Activated T-helper 1 cell treated with anti-CD3 and anti-CD28 coated beads, Interleukin-2, amount 50 U/mL, for 16 hours (primary cell): ENCODE data around the gene COPS7B.

Experiments
- DNase-seq, 2 donors: peaks; one replicate each; pipeline ENCODE4 v3.0.0-alpha.2; 2020; ENCODE audit warnings: low read depth in 1 of 2, low spot score in 1 of 2

COPS7B gene

DNA sequence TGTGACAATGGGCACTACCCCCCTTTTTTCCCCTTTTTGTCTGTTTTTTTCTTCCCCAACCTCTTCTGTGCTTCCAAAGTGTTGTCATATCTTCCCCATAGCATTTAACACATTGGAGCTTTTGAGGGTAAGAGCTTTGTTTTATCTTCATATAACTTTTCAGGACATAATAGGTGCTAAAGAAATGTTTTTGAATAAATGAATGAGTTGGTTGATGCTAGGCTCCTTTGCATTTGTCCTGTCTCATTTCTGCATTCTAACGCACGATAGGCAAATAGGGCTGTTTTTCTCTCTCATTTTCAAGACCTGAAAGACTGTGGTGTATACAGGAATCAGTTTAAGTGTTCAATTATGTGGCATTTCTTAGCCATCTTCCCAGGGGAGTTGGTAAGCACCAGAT is 832 bp upstream of the COPS7B start:
- DNase-seq, result no peak

DNA sequence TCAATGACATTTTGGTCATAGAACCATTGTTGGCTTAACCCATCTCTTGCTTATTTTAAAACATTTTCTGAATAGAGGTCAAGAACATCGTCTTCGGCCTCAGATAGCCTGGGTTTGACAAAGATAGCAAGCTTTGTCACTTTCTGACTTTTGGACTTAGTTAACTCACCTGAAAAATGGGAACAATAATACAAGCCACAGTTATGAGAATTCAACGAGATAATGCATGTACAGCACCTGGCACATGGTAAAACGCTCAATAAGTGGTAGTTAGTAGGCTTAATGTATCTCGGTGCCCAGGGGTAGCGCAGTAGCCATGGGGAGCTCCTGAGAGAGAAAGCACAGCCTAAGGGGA is 446 bp upstream of the COPS7B start:
- no peak for DNase-seq

DNA sequence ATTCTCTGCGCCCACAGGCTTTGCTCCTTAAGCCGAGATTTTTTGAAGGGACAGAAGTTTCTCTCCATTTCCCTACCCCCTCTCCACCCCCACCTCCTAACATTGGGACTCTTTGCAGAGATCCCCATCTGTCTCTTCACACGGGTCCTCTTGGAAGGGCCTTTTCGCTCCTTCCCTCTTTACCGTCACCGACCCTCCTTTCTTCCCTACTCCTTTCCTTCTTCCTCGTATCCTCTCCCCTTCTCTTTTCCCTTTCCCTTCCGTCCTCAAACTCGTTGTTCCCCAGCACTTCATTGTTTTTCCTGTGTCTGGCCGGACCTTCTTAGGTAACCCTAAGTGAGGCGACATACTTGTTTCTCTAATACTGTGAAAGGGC is 660 bp downstream of the COPS7B start:
- no peak for DNase-seq

DNA sequence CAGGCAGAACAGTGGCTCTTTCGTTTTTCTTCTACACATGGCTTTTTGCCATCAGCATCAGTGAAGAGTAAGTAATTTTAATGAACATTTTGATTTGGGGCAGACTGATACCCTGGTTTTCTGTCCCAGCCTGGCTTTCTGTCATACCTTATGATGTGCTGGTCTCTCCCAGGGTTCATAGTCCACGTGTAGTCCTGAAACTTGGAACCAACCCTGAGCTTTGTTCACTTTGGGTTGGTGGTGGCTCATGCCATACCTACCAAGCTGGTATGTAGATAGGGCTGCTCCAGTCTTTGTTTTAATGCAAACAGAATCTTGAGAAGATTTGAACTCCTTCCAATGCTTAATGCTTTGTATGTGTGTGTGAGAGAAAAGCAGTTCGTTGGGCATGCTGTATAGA is 4.9 kb downstream of the COPS7B start:
- DNase-seq, result no peak

DNA sequence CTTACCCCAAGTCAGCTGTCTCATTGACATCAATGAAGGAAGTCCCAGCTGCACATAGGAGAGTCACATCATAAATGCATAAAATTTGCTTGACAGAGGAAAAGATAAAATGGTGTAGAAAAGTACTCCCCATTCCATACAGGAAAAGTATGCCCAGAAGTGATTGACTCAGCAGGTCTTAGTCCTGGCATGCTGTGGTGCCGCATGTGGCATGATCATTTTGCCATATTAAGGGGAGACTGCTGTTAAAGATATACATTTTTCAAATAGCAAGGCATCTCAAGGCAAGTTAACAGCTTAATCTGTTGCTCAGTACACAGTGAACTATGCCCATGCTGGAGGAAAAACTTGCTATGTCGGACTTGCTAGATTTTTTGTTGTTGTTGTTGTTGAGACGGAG is 8.1 kb downstream of the COPS7B start:
- DNase-seq, result no peak

DNA sequence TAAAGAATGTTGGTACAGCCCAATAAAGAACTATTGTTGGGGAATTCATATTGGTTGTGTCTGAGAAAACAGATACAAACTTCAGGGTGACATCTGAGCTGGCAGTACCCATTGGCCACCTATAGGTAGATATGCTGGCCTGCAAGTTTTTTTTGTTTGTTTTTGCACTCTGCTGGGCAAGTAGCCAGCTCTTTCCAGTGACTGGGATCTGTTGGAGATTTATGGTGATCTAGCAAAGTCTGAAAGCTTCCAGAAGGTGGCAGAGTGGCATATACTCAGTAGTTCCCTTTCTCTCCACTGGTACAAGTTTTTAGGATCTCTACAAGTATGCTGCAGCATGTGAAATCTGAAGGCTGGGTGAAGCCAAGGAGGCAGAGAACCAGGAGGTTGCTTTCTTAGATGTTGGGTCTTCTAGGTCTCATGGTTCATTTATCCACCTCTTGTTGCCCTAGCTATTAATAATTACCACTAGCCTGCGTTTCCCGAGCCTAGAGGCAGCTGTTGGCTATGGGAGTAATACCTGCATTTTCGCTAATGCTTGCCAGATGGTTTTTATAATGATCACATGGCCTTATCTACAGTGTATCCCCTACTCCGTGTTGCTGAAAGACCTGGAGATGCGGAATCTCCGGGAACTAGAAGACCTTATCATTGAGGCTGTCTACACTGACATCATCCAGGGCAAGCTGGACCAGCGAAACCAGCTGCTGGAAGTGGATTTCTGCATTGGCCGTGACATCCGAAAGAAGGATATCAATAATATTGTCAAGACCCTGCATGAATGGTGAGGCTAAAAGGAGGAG is 9.5 kb downstream of the COPS7B start:
- DNase-seq, result no peak

DNA sequence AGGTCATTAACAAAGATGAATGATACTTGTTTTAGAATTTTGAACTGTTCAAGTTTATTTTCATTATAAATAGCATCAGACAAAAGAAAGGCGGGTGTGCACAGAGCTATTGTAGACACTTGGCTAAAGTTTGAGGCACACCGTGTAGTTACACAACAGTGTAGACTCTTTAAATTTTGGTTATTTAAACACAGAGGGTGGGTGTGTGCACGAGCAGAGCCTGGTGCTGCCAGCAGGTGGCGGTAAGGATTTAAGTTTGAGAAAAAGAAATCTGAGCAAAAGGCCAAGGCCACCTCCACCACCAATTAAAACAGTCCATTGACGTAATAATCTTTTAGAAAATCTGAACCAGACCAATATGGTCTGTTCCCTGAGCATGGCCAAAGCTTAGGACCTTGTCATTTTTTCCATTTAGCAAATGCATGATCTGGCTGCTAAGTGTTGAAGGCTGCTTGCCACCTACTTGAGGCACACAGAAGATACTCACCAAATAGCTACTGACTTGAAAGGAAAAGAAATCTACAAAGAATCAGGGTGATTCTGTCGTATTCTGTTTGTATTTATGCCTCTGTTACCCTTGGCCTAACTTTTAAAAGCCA is 14.3 kb downstream of the COPS7B start:
- DNase-seq, result no peak

DNA sequence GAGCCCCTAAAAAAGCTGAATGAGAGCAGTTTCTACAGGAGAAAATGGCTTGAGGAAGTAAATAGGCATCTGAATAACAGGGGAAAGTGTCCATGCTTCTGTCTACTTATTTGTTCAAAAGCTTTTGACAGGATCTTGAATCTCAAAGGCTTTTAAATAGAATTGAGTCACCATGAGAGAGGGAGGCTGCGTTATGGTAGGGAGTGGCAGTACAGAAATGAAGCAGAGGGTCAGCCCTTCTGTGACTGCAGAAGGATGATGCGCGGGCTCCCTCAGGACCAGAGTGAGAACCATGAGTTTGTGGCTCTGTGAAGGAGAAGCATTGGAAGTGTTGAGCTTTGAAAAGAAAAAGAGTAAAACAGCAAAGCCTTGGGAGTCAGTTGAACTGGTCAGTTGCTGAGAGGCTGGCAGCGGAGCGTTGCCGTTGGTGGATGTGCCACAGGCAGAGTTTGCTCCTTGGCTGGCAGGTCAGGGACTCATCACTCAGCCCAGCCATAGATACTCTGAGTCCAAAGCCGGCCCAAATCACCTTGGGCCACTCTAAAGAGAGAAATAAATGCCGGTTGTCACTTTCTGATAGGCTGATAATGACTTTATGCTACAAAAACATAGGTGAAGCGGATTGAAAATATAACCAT is 17.4 kb downstream of the COPS7B start:
- DNase-seq, result no peak

DNA sequence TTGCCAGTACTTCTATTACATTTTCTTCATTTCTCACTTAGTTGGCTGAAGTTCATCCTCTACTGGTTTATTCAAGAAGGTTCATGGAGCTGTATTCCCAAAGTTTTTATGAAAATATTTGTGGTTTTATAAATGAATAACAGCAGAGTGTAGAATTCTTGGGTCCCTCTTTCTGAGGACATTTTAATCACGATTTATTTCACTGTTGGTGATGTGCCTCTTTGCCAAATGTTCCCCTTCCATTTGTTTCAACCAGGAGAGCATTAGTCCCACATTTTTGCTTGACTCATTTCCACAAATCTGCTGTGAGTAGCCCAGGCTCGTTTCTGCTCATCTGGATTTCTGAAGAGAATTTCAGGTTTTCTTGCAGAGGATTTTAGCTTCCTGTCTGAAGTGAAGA is 20.8 kb downstream of the COPS7B start:
- no peak for DNase-seq

DNA sequence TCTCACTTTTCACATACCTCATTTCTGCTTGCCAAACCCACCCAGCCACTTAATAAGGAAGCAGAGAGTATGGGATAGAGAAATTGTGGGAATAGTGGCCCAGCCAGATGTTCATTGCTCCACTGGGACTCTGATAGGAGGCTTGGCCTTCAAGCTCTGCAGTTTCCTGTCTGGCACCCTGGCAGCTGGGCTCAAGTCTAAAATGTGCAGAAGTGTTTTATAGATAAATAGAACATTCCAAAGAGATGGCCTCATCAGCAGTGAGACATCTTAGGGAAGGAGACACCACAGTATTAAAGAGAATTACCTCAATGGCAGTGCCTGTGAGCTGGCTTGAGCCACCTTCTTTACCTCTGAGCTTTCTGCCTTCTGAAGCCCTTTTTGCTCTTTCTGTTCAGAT is 24.7 kb downstream of the COPS7B start:
- no peak for DNase-seq

DNA sequence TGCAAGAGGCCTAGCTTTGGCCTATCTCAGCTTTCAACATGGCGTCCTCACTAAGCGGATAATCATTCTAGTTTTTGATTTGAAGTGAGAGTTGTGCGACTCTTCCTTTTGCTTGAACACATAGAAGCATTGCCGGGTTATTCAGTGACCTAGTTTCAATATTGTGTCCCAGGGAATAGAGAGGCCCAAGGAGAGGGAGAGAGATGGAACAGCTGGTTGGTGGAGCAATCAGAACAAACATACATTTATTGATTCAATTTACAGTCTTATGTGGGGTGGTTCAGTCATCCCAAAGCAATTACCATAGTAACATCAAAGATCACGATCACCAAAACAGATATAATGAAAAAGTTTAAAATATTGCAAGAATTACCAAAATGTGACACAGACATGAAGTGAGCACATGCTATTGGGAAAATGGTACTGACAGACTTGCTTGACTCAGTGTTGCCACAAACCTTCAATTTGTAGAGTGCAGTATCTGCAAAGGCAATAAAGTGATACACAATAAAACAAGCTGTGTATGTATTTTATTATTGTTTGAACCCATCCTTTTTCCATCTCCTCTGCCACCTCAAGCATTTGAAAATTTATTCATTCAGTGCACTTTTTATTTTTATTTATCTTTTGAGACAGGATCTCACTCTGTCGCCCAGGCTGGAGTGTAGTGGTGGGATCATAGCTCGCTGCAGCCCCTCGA is 30.2 kb downstream of the COPS7B start:
- DNase-seq, result no peak

DNA sequence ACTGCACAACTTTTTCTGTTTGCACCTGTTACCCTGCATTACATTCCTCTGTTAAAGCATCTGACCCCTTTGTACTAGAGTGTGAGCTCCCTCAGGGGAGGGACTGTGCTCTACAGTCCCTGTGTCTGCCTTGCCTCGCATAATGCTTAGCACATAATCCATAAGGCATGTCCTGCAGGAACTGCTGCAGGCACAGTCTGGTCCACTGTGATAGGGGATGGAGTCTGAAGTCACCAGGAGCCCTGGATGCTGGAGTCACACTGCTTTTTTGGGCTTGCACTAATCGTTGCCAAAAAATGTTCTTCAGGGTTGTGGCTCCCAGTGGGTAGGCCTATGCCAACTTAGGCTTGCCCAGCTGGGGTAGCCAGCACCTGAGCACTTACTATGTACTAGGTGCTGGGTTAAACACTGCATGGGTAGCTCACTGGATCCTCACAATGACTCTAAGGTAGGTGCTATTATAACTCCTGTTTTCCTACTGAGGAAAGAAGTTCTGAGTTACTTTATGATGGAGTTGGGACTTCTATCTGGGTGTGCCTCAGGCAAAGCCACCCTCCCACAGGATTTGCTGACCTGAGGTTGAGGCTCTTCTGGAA is 33.3 kb downstream of the COPS7B start:
- DNase-seq, result no peak

DNA sequence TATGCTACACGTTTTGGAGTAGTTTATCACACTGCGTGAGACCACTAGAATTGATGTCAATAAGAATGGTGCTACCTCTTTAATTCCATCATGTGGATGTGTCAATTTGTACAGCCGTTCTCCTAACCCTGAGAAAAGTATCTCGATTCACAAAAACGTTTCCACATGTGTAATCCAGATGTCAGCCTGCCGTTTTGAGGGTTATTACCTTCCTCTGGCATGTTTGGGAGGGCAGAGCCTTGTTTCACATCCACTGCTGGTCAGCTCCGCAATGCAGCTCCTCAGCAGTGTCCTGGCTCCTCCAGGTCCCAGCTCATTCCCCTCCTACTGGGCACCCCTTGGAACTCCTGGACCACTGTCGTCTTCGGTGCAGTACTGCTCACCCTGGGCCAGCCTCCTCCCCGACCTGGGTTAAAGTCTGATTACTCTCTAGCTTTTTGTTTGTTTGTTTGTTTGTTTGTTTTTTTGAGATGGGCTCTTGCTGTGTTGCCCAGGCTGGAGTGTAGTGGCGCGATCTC is 34.6 kb downstream of the COPS7B start:
- no peak for DNase-seq

DNA sequence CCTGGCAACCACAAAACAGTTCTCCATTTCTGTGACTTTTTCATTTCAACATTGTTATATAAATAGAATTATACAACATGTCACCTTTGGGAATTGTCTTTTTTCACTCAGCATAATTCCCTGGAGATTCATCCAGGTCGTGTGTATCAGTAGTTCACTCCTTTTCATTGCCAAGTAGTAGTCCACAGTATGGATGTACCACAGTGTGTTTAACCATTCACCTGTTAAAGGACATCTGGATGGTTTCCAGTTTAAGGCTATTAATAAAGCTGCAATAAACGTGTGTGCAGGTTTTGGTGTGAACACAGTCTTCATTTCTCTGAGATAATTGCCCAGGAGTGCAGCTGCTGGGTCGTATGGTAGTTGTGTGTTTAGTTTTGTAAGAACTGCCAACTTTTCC is 35.7 kb downstream of the COPS7B start:
- DNase-seq, result no peak

DNA sequence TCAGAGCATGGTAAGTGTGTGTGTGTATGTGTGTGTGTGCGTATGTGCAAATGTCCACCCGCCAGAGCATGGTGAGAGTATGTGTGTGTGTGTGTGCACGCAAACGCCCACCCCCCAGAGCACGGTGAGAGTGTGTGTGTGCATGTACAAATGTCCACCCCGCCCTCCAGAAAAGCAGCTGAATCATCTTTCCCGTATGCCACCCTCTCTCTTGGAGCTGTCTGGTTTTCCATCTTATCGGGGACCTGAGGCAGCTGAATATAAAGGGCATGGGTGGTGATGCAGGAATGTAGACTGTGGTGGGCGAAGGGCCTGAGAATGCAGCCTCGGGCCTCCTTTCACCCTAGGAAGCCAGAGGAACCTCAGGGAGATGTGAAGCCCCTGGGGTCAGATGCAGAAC is 66.9 kb downstream of the COPS7B start:
- no peak for DNase-seq

DNA sequence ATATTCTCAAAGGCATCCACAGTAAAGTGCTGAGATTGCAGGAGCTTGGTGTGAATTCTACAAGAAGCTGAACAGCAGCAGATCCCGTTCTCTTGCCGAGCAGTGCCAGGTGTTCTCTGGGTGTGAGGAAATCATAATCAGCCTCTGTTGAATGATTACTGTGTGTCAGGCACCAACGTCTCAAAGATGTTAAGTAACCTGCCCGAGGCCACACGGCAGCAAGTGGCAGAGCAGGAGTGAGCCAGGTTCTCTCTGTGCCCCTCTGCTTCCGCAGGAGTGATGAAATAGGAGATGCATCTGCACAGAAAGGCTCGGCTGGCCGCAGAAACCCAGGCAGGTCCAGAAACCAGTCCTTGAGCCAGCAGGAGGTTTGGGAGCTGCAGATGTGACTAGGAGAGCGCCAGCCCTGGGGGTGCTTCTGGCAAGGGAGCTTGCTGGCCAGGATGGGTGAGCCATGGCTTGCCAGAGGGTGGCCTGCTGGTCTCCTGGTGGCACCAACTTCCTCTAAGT is 68.4 kb downstream of the COPS7B start:
- DNase-seq, result no peak

DNA sequence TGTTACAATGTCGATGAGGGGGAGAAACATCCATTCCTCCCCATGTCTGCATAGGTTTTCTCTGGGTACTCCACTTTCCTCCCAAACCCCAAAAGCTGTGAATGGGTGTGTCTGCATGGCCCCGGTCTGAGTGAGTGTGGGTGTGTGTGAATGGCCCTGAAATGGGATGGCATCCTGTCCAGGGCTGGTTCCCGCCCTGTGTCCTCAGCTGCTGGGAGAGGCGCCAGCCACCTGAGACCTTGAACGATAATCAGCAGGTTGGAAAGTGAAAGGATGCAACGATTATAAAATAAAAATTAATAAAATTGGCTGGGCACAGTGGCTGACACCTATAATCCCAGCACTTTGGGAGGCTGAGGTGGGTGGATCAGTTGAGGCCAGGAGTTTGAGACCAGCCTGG is 70.7 kb downstream of the COPS7B start:
- DNase-seq, result no peak
